RKO (cell line): ENCODE data around the gene NFATC1.

Experiments
- DNase-seq: peaks from one replicate; pipeline ENCODE4 v3.0.0-alpha.2; 2016; ENCODE audit warnings: low spot score

Gene NFATC1

GRCh38 chr18:79540161-79540903, 144.6 kb downstream of the NFATC1 start:
- no peak for DNase-seq

GRCh38 chr18:79540904-79541282, 145.2 kb downstream of the NFATC1 start:
- no peak for DNase-seq

- DNase-seq, result no peak
Observed at GRCh38 chr18:79542213-79542612, 146.5 kb downstream of the NFATC1 start.

GRCh38 chr18:79542876-79543750, 147.4 kb downstream of the NFATC1 start:
- no peak for DNase-seq

- no peak for DNase-seq
Observed at GRCh38 chr18:79543861-79544385, 148.2 kb downstream of the NFATC1 start.

- no peak for DNase-seq
Observed at GRCh38 chr18:79544386-79544963, 148.7 kb downstream of the NFATC1 start.

GRCh38 chr18:79545255-79545654, 149.5 kb downstream of the NFATC1 start:
- DNase-seq, result no peak

- no peak for DNase-seq
Observed at GRCh38 chr18:79545736-79546171, 150.0 kb downstream of the NFATC1 start.

- DNase-seq, result no peak
Observed at GRCh38 chr18:79546781-79547272, 151.1 kb downstream of the NFATC1 start.

- no peak for DNase-seq
Observed at GRCh38 chr18:79547413-79548076, 151.8 kb downstream of the NFATC1 start.

GRCh38 chr18:79548077-79548450, 152.3 kb downstream of the NFATC1 start:
- DNase-seq, result no peak

- no peak for DNase-seq
Observed at GRCh38 chr18:79548621-79548985, 152.9 kb downstream of the NFATC1 start.

GRCh38 chr18:79548986-79549637, 153.4 kb downstream of the NFATC1 start:
- no peak for DNase-seq

- no peak for DNase-seq
Observed at GRCh38 chr18:79549638-79550000, 153.9 kb downstream of the NFATC1 start.

- DNase-seq, result no peak
Observed at GRCh38 chr18:79552140-79552631, 156.5 kb downstream of the NFATC1 start.

- DNase-seq, result no peak
Observed at GRCh38 chr18:79552696-79553095, 157.0 kb downstream of the NFATC1 start.

GRCh38 chr18:79553154-79553553, 157.4 kb downstream of the NFATC1 start:
- no peak for DNase-seq

- no peak for DNase-seq
Observed at GRCh38 chr18:79553696-79554095, 158.0 kb downstream of the NFATC1 start.

- DNase-seq, result no peak
Observed at GRCh38 chr18:79554321-79554720, 158.6 kb downstream of the NFATC1 start.

GRCh38 chr18:79554945-79555645, 159.4 kb downstream of the NFATC1 start:
- DNase-seq, result no peak

- DNase-seq, result no peak
Observed at GRCh38 chr18:79555885-79556284, 160.2 kb downstream of the NFATC1 start.
